GM18505 (cell line): ENCODE results near the gene NYAP1.
A peak's percentile ranks its signal among the peaks of the same experiment; 100 is the strongest.
"Not testable (repeated sequence)": the region's sequence is repeated elsewhere in the genome, so short reads cannot be mapped to it uniquely, and the experiment has no call there.

Source experiments
- ATAC-seq: cut with Tn5 transposase; IDR thresholded peaks from one replicate; pipeline ENCODE4 v1.9.1; 2021; ENCODE audit not compliant: unreplicated experiment
- POLR2A ChIP-seq: IDR thresholded peaks from 4 replicates; pipeline ENCODE4 v1.6.1; 2011; ENCODE audit warnings: borderline replicate concordance; ENCODE audit not compliant: insufficient read depth, insufficient read length; ENCODE audit errors: extremely low read depth

NYAP1 gene

GRCh38 chr7:100532165-100533022 lies 48.7 kb downstream of the NYAP1 start:
- ATAC-seq: no peak
- no peak for TF ChIP-seq POLR2A

DNA sequence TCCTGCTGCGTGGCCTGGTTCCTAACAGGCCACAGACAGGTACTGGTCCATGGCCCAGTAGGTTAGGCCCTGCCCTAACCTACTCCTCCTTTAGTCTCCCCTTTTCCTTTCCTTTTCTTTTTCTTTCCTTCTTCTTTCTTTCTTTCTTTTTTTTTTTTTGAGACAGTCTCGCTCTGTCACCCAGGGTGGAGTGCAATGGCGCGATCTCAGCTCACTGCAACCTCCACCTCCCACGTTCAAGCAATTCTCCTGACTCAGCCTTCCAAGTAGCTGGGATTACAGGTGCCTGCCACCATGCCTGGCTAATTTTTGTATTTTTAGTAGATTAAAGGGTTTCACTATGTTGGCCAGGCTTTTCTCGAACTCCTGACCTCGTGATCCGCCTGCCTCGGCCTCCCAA lies 52.3 kb downstream of the NYAP1 start:
- ATAC-seq: not testable (repeated sequence)

GRCh38 chr7:100536695-100537094 lies 53.0 kb downstream of the NYAP1 start:
- ATAC-seq: not testable (repeated sequence)

DNA sequence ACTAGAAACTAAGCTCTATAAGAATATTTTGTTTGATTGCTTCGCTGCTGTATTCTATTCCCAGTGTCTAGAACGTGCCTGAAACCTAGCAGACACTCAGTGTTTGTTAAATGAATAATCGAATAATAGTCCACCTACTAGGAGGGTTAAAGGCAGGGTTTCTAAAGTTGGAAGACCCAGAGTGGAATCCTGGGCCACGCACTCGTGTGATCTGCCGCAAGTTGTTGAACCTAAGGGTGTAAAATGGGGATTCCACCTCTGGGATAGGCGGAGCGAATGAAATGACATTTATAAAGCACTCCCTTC lies 54.6 kb downstream of the NYAP1 start:
- ATAC-seq: no peak
- TF ChIP-seq POLR2A: no peak

DNA sequence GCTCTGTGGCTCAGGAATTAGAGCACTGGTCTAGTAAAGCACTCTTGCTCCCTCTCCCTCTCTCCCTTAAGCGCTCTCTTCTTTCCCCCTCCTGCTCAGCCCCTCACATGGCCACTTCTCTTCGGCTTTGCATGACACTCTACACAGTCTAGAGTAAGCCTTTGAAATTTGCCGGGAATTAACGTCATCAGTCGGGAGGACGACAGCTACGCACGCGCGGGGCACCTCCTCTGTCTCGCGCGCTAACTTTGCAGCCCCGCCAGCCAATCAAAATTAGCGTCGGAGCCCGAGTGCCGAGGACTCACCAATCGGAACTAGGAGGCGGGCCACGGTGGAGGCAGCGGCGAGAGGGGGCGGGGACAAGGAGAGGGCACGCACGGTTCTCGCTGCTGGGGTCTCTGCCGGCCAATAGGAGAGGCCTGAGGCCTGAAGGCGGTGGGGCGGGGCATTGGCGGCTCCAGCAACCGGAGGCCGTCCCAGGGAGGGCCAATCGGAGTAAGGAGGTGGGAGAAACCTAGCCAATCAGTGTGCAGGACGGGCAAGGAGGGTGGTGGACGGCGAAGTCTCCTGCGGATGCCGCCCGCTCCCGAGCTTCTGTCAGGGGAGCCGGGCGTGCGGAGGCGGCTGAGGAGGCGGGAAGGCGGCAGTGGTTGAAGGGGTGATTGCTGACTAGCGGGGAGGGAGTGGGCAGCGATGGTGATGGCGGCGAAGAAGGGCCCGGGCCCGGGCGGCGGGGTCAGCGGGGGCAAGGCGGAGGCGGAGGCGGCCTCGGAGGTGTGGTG lies 55.1 kb downstream of the NYAP1 start, which contains the start of gene AGFG2:
TSS of gene AGFG2 (plus strand) at position 550 of the 782 bp plus-strand sequence. CDS start at position 694, 144 bp downstream.
- TF ChIP-seq POLR2A: peak; percentile 85
- ATAC-seq: peak; percentile 92

- ATAC-seq: no peak
- TF ChIP-seq POLR2A: no peak
These were observed 55.8 kb downstream of the NYAP1 start for GRCh38 chr7:100539436-100540006.

DNA sequence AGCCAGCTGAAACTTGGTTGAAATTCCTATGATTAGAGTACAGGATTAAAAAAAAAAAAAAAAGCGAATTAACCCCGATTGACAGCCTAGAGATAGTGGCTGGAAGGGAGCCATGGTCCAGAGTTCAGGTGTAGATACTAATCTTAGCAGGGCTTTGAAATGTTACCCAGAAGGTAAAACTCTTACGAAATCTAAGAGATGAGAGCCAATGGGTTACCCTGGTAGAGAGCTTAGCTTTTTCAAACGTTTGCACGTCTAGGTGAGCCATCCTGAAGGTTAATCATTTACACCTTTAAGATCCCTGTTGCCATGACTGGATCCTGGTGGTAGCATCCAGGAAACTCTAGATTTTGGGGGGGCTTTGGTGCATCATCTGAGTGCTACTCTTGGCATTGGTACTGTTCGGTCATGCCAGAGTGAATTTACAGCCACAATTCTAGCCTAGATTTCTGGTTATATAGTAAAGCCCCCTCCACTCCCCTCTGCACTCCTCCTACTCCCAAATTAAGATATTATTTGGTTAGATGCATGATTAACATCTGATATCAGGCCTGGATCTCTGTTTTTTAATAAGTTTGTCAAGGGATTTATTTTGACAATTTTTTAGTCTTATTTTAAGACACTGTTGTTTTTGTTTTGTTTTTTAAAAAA lies 56.5 kb downstream of the NYAP1 start:
- ATAC-seq: no peak
- no peak for TF ChIP-seq POLR2A

- not testable (repeated sequence) for ATAC-seq
These were observed 57.6 kb downstream of the NYAP1 start for GRCh38 chr7:100541309-100541708.

- TF ChIP-seq POLR2A: no peak
These were observed 59.9 kb downstream of the NYAP1 start for GRCh38 chr7:100543586-100543985.

GRCh38 chr7:100544386-100544785 lies 60.7 kb downstream of the NYAP1 start:
- no peak for TF ChIP-seq POLR2A
- no peak for ATAC-seq

More at GRCh38 chr7:100543586-100543985, 59.9 kb downstream of the NYAP1 start:
- no peak for ATAC-seq
